Lower leg skin (tissue), 4 donors: ENCODE results near the gene PPP2R3A. TPM values are rescaled to one million over a fixed set of nuclear protein-coding genes. Genes with fewer than 3 reads are reported as not detected.

Experiments
- DNase-seq, 2 donors: peaks; one replicate each; pipeline ENCODE4 v3.0.0-alpha.2; 2019; ENCODE audit warnings: low spot score in 2 of 2
- H3K4me3 ChIP-seq: fragments of 200-600 bp; sonication (generic); 2 replicates; pipeline ENCODE4 v1.5.1; 2017; ENCODE audit warnings: mild to moderate bottlenecking, low read depth; ENCODE audit not compliant: poor library complexity, severe bottlenecking
- CTCF ChIP-seq, 3 donors: fragments of 450-650 bp; IDR thresholded peaks; one replicate each; pipeline ENCODE4 v1.5.1; 2016; ENCODE audit warnings: antibody characterized with exemption in 3 of 3, mild to moderate bottlenecking in 3 of 3, moderate library complexity in 2 of 3
- POLR2A ChIP-seq, 2 donors: fragments of 450-650 bp; IDR thresholded peaks; one replicate each; pipeline ENCODE4 v1.6.1; 2016 to 2017; ENCODE audit warnings: antibody characterized with exemption in 2 of 2, mild to moderate bottlenecking in 1 of 2, moderate library complexity in 1 of 2
- WGBS, 2 donors: methylation state at CpG; one replicate each; pipeline ENCODE4 v1.1.5; 2018; 5-methylcytosine and 5-hydroxymethylcytosine counted together
- intact Hi-C: fragments of 100-400 bp; cut with DNase I; formaldehyde crosslinking; loops from one replicate; pipeline ENCODE4 v1.15.0; 2023; ENCODE audit warnings: low total_unique reads
- total RNA-seq, 4 donors: library from RNA; depleted of rRNA; stranded (reverse); fragments of >200 nt; gene quantifications; one replicate each; pipeline ENCODE4 v1.1.0, GENCODE V29; 2016

PPP2R3A gene
- total RNA-seq, 4 donors from 2014 or later: 36.8 to 39.7 (median 38.5) TPM

- intact Hi-C loops: no loop called here
Observed at GRCh38 chr3:135918600-135918999, 46.9 kb upstream of the PPP2R3A start.

GRCh38 chr3:135920275-135920674, 45.3 kb upstream of the PPP2R3A start:
- no peak for DNase-seq
- WGBS, 2 donors: 82% methylated on average over 2 of the region's 2 CpGs
- intact Hi-C loops: no loop called here
- no peak overlapping the region for H3K4me3 ChIP-seq
- TF ChIP-seq POLR2A (IDR thresholded peaks at IDR 0.05) (no peak), CTCF (IDR thresholded peaks at IDR 0.05) (no peak)

More at GRCh38 chr3:135918600-135918999, 46.9 kb upstream of the PPP2R3A start:
- DNase-seq: no peak
- 35 to 40% methylated on average over 1 of the region's 1 CpG for WGBS, 2 donors
- no peak for TF ChIP-seq POLR2A (IDR thresholded peaks at IDR 0.05)
- TF ChIP-seq CTCF (IDR thresholded peaks at IDR 0.05): no peak
- H3K4me3 ChIP-seq: no peak overlapping the region

GRCh38 chr3:135922903-135923250, 42.7 kb upstream of the PPP2R3A start:
- no peak for DNase-seq
- intact Hi-C loops: no loop called here
- H3K4me3 ChIP-seq: no peak overlapping the region
- TF ChIP-seq CTCF (IDR thresholded peaks at IDR 0.05) (no peak), POLR2A (IDR thresholded peaks at IDR 0.05) (no peak)
- WGBS, 2 donors: 89 to 92% methylated on average over 3 of the region's 3 CpGs

- intact Hi-C loops: no loop called here
- WGBS, 2 donors: 79 to 100% methylated on average over 1 of the region's 1 CpG
- no peak overlapping the region for H3K4me3 ChIP-seq
- TF ChIP-seq POLR2A (IDR thresholded peaks at IDR 0.05) (no peak), CTCF (IDR thresholded peaks at IDR 0.05) (no peak)
- DNase-seq: no peak
Observed at GRCh38 chr3:135924506-135924905, 41.0 kb upstream of the PPP2R3A start.

- 54 to 75% methylated on average over 3 of the region's 3 CpGs for WGBS, 2 donors
Observed at GRCh38 chr3:135926664-135927063, 38.9 kb upstream of the PPP2R3A start.

More at GRCh38 chr3:135926664-135927063, 38.9 kb upstream of the PPP2R3A start:
- TF ChIP-seq CTCF (IDR thresholded peaks at IDR 0.05): no peak
- no peak for TF ChIP-seq POLR2A (IDR thresholded peaks at IDR 0.05)
- intact Hi-C loops: no loop called here
- no peak overlapping the region for H3K4me3 ChIP-seq
- no peak for DNase-seq
